H1 (cell line): ENCODE measurements around the gene JPT2. TPM values are rescaled to one million over a fixed set of nuclear protein-coding genes. Genes with fewer than 3 reads are reported as not detected.

Source experiments
- BCL11A ChIP-seq, 2 experiments: IDR thresholded peaks; one replicate each; pipeline ENCODE4 v1.6.1; 2011; ENCODE audit warnings: low read depth in 2 of 2, low read length in 2 of 2, mild to moderate bottlenecking in 2 of 2
- CBX5 ChIP-seq: fragments of 300-800, 300-1000 bp; sonication (generic); IDR thresholded peaks from 2 replicates; pipeline ENCODE4 v1.7.1; 2016; ENCODE audit warnings: antibody characterized with exemption, low read length, low read depth
- CBX8 ChIP-seq: fragments of 300-800, 300-1000 bp; sonication (generic); IDR thresholded peaks from 2 replicates; pipeline ENCODE4 v1.7.1; 2016; ENCODE audit warnings: low read depth, low read length, borderline replicate concordance
- CREB1 ChIP-seq: IDR thresholded peaks from 2 replicates; pipeline ENCODE4 v1.6.1; 2012; ENCODE audit warnings: inconsistent platforms
- POLR2AphosphoS5 ChIP-seq: IDR thresholded peaks from 2 replicates; pipeline ENCODE4 v1.6.1; 2011; ENCODE audit warnings: low read depth, low read length
- RNF2 ChIP-seq: fragments of 200-900, 300-1000 bp; sonication (generic); IDR thresholded peaks from 2 replicates; pipeline ENCODE4 v1.7.1; 2016; ENCODE audit warnings: borderline replicate concordance, low read depth, mild to moderate bottlenecking, antibody characterized with exemption, low read length; ENCODE audit not compliant: poor library complexity, severe bottlenecking; ENCODE audit errors: missing control alignments
- SIN3A ChIP-seq, 2 experiments: IDR thresholded peaks in 1 of 2; conservative IDR thresholded peaks in 1 of 2; 2 replicates each; pipeline ENCODE4 v1.6.1; 2011 to 2012; ENCODE audit warnings: low read length in 2 of 2, improper control_type of control experiment in 1 of 2, low read depth in 1 of 2, mild to moderate bottlenecking in 1 of 2
- polyA plus RNA-seq, 7 experiments: library from polyadenylated mRNA; depleted of rRNA in 3 of 7; stranded (reverse) in 5 of 7; unstranded in 2 of 7; fragments of >200 nt in 5 of 7; fragments of 200-250 nt in 2 of 7; gene quantifications; 1 replicate in 5 of 7; 2 replicates in 1 of 7; 4 replicates in 1 of 7; pipeline versions ENCODE4 v1.2.1 to v1.2.3, GENCODE V29; 2011 to 2013; ENCODE audit warnings: missing spikeins in 2 of 7, mixed read lengths in 2 of 7
- total RNA-seq: library from RNA; stranded (reverse); fragmentation: NEBNext Ultra II Directional; extraction: Animal tissue kit (Norgen Biotek cat#: 25700); gene quantifications from 2 replicates; pipeline ENCODE4 v1.2.1, GENCODE V29; 2021

JPT2 gene
- total and polyA plus RNA-seq, 2 of the 8 experiments (the other 6 are each of a cell fraction or from before 2014, with no cell fraction given), result 67.6 to 197 TPM

- no peak for TF ChIP-seq SIN3A (conservative IDR thresholded peaks at IDR 0.05 in 1 of 2, IDR thresholded peaks at IDR 0.05 in 1 of 2; ENCODE audit: low read depth in 1 of 2, low read length in 2 of 2)
- TF ChIP-seq CREB1, result no peak
- no peak for TF ChIP-seq POLR2AphosphoS5
- TF ChIP-seq RNF2, result no peak
- TF ChIP-seq CBX8, result no peak
- TF ChIP-seq BCL11A (IDR thresholded peaks at IDR 0.05; ENCODE audit: low read depth in 2 of 2, low read length in 2 of 2), result no peak
- no peak for TF ChIP-seq CBX5
These were observed 43.5 kb upstream of the JPT2 start (continued) for GRCh38 chr16:1634541-1634940.
